ENCODE results near the gene GALNT5.

The GALNT5 gene

GRCh38 chr2:157307021-157307420, 49.5 kb downstream of the GALNT5 start:
- DNase-seq (ENCODE audit: low read depth) = no peak
- no peak overlapping the region for H3K4me3 ChIP-seq (ENCODE audit: low read depth, low read length)
- TF ChIP-seq, protein P1, sequence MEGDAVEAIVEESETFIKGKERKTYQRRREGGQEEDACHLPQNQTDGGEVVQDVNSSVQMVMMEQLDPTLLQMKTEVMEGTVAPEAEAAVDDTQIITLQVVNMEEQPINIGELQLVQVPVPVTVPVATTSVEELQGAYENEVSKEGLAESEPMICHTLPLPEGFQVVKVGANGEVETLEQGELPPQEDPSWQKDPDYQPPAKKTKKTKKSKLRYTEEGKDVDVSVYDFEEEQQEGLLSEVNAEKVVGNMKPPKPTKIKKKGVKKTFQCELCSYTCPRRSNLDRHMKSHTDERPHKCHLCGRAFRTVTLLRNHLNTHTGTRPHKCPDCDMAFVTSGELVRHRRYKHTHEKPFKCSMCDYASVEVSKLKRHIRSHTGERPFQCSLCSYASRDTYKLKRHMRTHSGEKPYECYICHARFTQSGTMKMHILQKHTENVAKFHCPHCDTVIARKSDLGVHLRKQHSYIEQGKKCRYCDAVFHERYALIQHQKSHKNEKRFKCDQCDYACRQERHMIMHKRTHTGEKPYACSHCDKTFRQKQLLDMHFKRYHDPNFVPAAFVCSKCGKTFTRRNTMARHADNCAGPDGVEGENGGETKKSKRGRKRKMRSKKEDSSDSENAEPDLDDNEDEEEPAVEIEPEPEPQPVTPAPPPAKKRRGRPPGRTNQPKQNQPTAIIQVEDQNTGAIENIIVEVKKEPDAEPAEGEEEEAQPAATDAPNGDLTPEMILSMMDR (conservative IDR thresholded peaks at IDR 0.05; ENCODE audit: low read depth, low read length) = peak; percentile 29

DNA sequence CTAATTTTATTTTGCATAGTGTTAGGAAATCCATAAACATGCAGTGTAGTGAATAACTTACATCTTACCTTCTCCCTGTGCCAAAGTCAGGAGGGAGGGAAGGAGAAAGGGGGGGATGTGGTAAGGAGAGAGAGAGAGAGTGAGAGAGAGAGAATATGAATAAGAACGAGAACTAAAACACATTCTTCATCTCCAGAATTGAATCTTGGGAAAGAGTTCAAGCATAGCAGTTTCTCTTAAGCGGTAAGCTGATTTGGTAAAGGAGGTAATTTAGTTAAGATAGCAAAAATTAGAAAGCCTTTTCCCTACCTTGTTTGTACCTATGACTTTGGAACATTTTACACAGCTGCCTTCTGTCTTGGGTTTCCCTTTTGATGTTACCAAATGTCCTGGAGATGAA, 52.4 kb downstream of the GALNT5 start:
- no peak overlapping the region for H3K4me3 ChIP-seq (ENCODE audit: low read depth, low read length)
- no peak for DNase-seq (ENCODE audit: low read depth)
- TF ChIP-seq, protein P1 (conservative IDR thresholded peaks at IDR 0.05; ENCODE audit: low read depth, low read length) = no peak

GRCh38 chr2:157311706-157312105, 54.2 kb downstream of the GALNT5 start:
- DNase-seq (ENCODE audit: low read depth) = no peak
- TF ChIP-seq, protein P1 (conservative IDR thresholded peaks at IDR 0.05; ENCODE audit: low read depth, low read length) = no peak
- no peak overlapping the region for H3K4me3 ChIP-seq (ENCODE audit: low read depth, low read length)

DNA sequence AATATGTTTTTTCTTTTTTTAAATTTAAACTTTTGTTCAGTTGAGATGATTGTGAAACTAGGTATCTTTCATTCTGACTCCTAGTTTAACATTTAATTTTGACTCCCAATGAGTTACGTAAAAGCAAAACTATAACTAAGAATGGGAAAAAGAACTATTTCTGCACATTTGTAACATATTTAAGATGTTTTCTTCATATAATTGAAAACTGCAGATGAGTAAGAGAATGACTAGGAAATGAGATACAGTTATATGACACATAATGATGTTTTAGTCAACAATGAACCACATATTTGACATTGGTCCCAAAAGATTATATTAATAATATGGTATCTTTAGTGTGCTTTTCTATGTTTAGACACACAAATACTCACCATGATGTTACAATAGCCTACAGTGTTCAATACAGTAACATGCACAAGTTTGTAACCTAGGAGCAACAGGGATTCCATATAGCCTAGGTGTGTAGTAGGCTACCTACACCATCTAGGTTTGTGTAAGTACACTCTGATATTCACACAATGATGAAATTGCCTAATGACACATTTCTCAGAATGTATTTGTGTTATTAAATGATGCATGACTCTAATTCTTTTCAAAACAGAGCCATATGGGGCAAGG, 55.5 kb downstream of the GALNT5 start:
- DNase-seq (ENCODE audit: low read depth) = no peak
- TF ChIP-seq, protein P1 (conservative IDR thresholded peaks at IDR 0.05; ENCODE audit: low read depth, low read length) = no peak

DNA sequence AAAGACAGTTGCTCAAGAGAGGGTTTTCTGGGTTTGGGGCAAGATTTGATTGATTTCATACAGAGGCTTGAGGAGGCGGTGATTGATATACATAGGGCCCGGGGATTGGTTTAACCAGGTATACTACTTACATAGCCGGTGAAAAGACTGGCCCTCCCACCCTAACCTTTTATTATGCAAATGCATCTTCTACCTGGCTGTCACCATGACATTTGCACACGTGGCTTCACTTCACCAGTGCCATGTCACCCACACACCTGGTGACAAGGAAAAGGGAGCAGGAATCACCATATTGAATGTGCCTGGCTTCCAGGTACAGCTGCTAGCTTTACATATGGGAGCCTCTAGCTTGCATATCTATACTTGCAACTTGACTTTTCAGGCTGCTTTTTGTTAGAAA, 58.4 kb downstream of the GALNT5 start:
- no peak for DNase-seq (ENCODE audit: low read depth)
- TF ChIP-seq, protein P1 (conservative IDR thresholded peaks at IDR 0.05; ENCODE audit: low read depth, low read length) = no peak
- H3K4me3 ChIP-seq (ENCODE audit: low read depth, low read length) = no peak overlapping the region

More for the DNA sequence above, 55.5 kb downstream of the GALNT5 start:
- H3K4me3 ChIP-seq (ENCODE audit: low read depth, low read length) = no peak overlapping the region

- no peak for DNase-seq (ENCODE audit: low read depth)
- no peak overlapping the region for H3K4me3 ChIP-seq (ENCODE audit: low read depth, low read length)
- TF ChIP-seq, protein P1 (conservative IDR thresholded peaks at IDR 0.05; ENCODE audit: low read depth, low read length) = no peak
Observed at GRCh38 chr2:157318884-157319283, 61.4 kb downstream of the GALNT5 start.

GRCh38 chr2:157319795-157320194, 62.3 kb downstream of the GALNT5 start:
- TF ChIP-seq, protein P1 (conservative IDR thresholded peaks at IDR 0.05; ENCODE audit: low read depth, low read length) = no peak
- DNase-seq (ENCODE audit: low read depth) = no peak

More at GRCh38 chr2:157319795-157320194, 62.3 kb downstream of the GALNT5 start:
- H3K4me3 ChIP-seq (ENCODE audit: low read depth, low read length) = no peak overlapping the region
